ENCODE results near the gene ROBO2. TPM values are rescaled to one million over a fixed set of nuclear protein-coding genes. Genes with fewer than 3 reads are reported as not detected.

ROBO2 gene
- total and polyA plus RNA-seq, 11 donors = 0.04 to 0.93 (median 0.06) TPM; not detected in 6

DNA sequence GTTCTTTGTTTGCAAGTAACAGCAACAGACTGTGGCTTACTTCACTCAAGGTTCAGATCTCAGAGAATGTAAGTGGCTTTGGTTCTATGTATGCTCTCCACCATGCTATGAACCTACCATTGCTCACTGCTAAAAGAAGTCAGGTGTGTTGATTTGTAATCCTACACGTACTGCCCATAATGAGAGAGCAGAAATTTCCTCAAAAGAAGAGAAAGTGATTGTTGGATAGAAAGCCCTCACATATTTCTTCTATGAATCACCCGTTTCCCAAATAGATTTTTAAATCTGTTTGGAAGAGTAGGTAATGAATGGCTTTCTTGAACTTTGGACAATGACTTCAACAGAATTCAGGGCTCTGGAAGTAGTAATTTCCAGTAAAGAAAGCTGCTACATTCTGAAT lies 565.4 kb downstream of the ROBO2 start:
- WGBS, 4 donors = 86 to 92% (median 87%) methylated on average over 2 of the region's 2 CpGs

DNA sequence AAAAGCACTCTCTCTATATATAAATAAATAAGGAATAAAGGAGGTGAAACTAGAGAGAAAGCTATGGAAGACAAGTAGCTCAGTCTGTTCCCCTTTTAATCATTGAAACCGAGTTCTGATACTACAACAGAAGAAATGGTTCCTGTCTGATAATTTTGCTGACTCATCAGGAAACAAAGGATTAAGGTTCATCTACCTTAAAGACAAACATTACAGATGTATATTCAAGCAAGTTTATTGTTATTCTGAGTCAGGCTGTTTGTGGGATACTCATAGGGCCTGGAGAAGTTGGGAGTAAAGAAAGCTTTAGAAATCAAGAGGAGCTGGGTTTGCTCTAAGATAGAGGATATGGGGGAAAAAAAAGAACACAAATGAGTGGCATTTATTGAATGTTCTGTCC lies 566.0 kb downstream of the ROBO2 start:
- Histone ChIP-seq H3K9me3 (no peaks in the 10 kb centered on the region), H3K4me1 (no peaks in the 10 kb centered on the region), H3K27me3 (no peaks in the 10 kb centered on the region), H3K36me3 (no peaks in the 10 kb centered on the region), H3K27ac (no peak overlapping the region), H3K4me3 (no peak overlapping the region)
- TF ChIP-seq POLR2A (IDR thresholded peaks at IDR 0.05) = no peak
- TF ChIP-seq, protein P1, sequence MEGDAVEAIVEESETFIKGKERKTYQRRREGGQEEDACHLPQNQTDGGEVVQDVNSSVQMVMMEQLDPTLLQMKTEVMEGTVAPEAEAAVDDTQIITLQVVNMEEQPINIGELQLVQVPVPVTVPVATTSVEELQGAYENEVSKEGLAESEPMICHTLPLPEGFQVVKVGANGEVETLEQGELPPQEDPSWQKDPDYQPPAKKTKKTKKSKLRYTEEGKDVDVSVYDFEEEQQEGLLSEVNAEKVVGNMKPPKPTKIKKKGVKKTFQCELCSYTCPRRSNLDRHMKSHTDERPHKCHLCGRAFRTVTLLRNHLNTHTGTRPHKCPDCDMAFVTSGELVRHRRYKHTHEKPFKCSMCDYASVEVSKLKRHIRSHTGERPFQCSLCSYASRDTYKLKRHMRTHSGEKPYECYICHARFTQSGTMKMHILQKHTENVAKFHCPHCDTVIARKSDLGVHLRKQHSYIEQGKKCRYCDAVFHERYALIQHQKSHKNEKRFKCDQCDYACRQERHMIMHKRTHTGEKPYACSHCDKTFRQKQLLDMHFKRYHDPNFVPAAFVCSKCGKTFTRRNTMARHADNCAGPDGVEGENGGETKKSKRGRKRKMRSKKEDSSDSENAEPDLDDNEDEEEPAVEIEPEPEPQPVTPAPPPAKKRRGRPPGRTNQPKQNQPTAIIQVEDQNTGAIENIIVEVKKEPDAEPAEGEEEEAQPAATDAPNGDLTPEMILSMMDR (IDR thresholded peaks at IDR 0.05) = no peak
- DNase-seq (no peak), ATAC-seq (no peak)
- intact Hi-C loops (cut with DNase I) = no loop called here
- 68 to 81% (median 71%) methylated on average over 1 of the region's 1 CpG for WGBS, 4 donors

More for the DNA sequence above, 565.4 kb downstream of the ROBO2 start:
- Histone ChIP-seq H3K36me3 (no peaks in the 10 kb centered on the region), H3K27ac (no peak overlapping the region), H3K4me1 (no peaks in the 10 kb centered on the region), H3K27me3 (no peaks in the 10 kb centered on the region), H3K9me3 (no peaks in the 10 kb centered on the region), H3K4me3 (no peak overlapping the region)
- DNase-seq (no peak), ATAC-seq (no peak)
- TF ChIP-seq POLR2A (IDR thresholded peaks at IDR 0.05) = no peak
- TF ChIP-seq, protein P1 (IDR thresholded peaks at IDR 0.05) = no peak
- intact Hi-C loops (cut with DNase I) = no loop called here

DNA sequence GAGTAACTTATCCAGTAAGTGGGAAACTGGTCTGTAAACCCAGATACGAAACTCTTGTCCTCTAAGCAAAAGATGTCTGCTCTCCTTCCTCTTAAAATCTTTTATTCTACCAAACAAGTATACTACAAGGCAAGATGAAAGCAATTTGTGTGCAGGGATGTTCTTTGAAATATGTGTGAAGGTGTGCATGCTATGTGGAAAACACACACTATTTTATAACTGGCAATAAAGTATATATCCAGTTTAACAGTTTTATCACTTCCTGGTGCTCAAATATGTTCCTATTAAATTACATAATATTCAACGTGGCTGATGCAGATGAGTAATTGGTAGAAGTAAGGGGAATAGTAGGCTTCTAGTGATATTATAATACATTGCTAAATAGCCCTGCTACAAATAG lies 566.5 kb downstream of the ROBO2 start:
- Histone ChIP-seq H3K27me3 (no peaks in the 10 kb centered on the region), H3K4me3 (no peak overlapping the region), H3K27ac (no peak overlapping the region), H3K9me3 (no peaks in the 10 kb centered on the region), H3K4me1 (no peaks in the 10 kb centered on the region), H3K36me3 (no peaks in the 10 kb centered on the region)
- DNase-seq = no peak
- WGBS, 4 donors = 57 to 80% (median 67%) methylated on average over 2 of the region's 2 CpGs
- ATAC-seq = no peak
- no peak for TF ChIP-seq POLR2A (IDR thresholded peaks at IDR 0.05)
- TF ChIP-seq, protein P1 (IDR thresholded peaks at IDR 0.05) = no peak
- intact Hi-C loops (cut with DNase I) = no loop called here

DNA sequence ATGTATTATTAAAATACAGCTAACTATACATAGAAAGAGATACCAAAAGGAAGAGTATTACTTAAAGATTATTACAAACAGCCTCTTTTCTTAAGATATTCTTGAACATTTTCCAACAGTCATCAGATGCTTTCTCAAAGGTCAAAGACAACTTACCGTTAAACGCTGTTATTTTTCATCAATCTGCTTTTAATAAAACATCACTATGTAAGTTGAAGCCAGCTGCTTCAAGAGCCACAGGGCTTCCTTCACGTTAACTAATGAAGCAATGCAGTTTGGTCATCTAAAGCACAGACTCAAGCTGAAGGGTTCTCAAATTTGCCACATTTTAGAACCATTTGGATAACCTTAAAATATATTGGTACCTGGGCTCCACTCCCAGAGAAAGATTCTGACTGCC lies 578.8 kb downstream of the ROBO2 start:
- no peak for TF ChIP-seq POLR2A (IDR thresholded peaks at IDR 0.05)
- TF ChIP-seq, protein P1 (IDR thresholded peaks at IDR 0.05) = no peak
- Histone ChIP-seq H3K9me3 (no peaks in the 10 kb centered on the region), H3K27me3 (no peaks in the 10 kb centered on the region), H3K4me1 (no peaks in the 10 kb centered on the region), H3K27ac (no peak overlapping the region), H3K4me3 (no peak overlapping the region), H3K36me3 (no peaks in the 10 kb centered on the region)
- no peak for ATAC-seq
- WGBS, 4 donors = 79 to 84% (median 83%) methylated on average over 3 of the region's 3 CpGs
- intact Hi-C loops (cut with DNase I) = no loop called here
- no peak for DNase-seq

Measured in heart left ventricle (tissue), 16 donors.